WTC11 (cell line): Measurements from ENCODE around the gene ZNF232. TPM values are rescaled to one million over a fixed set of nuclear protein-coding genes. Genes with fewer than 3 reads are reported as not detected.
"Not testable (repeated sequence)": the region's sequence is repeated elsewhere in the genome, so short reads cannot be mapped to it uniquely, and the experiment has no call there.

ENCODE experiments used
- ATAC-seq: fragments of 200-7000 bp; cut with Tn5 transposase; 2 replicates; pipeline ENCODE4 v1.10.0; 2021; ENCODE audit warnings: mild to moderate bottlenecking, moderate library complexity
- CTCF ChIA-PET: fragments of 300-600 bp; sonication (Branson Sonifier 250); formaldehyde crosslinking; loops from one replicate; lab custom pipeline; 2021; ENCODE audit warnings: antibody characterized with exemption; lab: Charles Lee
- POLR2A ChIA-PET: fragments of 350-600 bp; sonication (Branson Sonifier 250); formaldehyde crosslinking; loops from one replicate; lab custom pipeline; 2021; ENCODE audit warnings: antibody characterized with exemption; lab: Charles Lee
- DNase-seq: peaks from one replicate; pipeline ENCODE4 v3.0.0; 2021; ENCODE audit warnings: low spot score
- H3K27ac Mint-ChIP-seq: 2 replicates; pipeline ENCODE4 v1.8.0; 2021; ENCODE audit warnings: mixed read lengths
- H3K27me3 Mint-ChIP-seq: 2 replicates; pipeline ENCODE4 v1.8.0; 2021; ENCODE audit warnings: low read depth, mild to moderate bottlenecking, moderate library complexity, mixed read lengths
- H3K36me3 Mint-ChIP-seq: 2 replicates; pipeline ENCODE4 v1.8.0; 2021; ENCODE audit warnings: mixed read lengths
- H3K4me1 Mint-ChIP-seq: 2 replicates; pipeline ENCODE4 v1.8.0; 2022; ENCODE audit warnings: mixed read lengths
- H3K4me3 Mint-ChIP-seq: 2 replicates; pipeline ENCODE4 v1.8.0; 2021; ENCODE audit warnings: mild to moderate bottlenecking, moderate library complexity, mixed read lengths
- H3K9me3 Mint-ChIP-seq: 2 replicates; pipeline ENCODE4 v1.8.0; 2021; ENCODE audit warnings: mixed read lengths
- CTCF ChIP-seq: fragments of 200-600 bp; IDR thresholded peaks from 2 replicates; pipeline ENCODE4 v1.8.0; 2022; ENCODE audit warnings: antibody characterized with exemption
- ETV6 ChIP-seq: sonication (generic); formaldehyde crosslinking; IDR thresholded peaks from 2 replicates; pipeline ENCODE4 v1.8.1; 2022; ENCODE audit warnings: mild to moderate bottlenecking, missing genetic modification reagents
- FOXJ3 ChIP-seq: sonication (generic); formaldehyde crosslinking; IDR thresholded peaks from 2 replicates; pipeline ENCODE4 v1.9.0; 2021; ENCODE audit warnings: missing genetic modification reagents, mild to moderate bottlenecking, borderline replicate concordance
- FOXP1 ChIP-seq: sonication (generic); formaldehyde crosslinking; IDR thresholded peaks from 2 replicates; pipeline ENCODE4 v1.8.0; 2022; ENCODE audit warnings: missing genetic modification reagents, mild to moderate bottlenecking, moderate library complexity, borderline replicate concordance
- GRHL2 ChIP-seq: fragments of 250-450 bp; sonication (Bioruptor Pico); IDR thresholded peaks from 2 replicates; pipeline ENCODE4 v1.8.0; 2022; ENCODE audit warnings: mild to moderate bottlenecking, moderate library complexity; ENCODE audit not compliant: insufficient replicate concordance, severe bottlenecking
- IRF2 ChIP-seq: sonication (generic); formaldehyde crosslinking; IDR thresholded peaks from 2 replicates; pipeline ENCODE4 v1.8.0; 2022; ENCODE audit warnings: low read depth, missing genetic modification reagents, borderline replicate concordance
- JAZF1 ChIP-seq: fragments of 250-450 bp; sonication (Bioruptor Pico); IDR thresholded peaks from 2 replicates; pipeline ENCODE4 v1.9.0; 2021; ENCODE audit warnings: moderate library complexity, mild to moderate bottlenecking, inconsistent platforms
- MAX ChIP-seq: sonication (generic); formaldehyde crosslinking; IDR thresholded peaks from 2 replicates; pipeline ENCODE4 v1.8.0; 2022; ENCODE audit warnings: mild to moderate bottlenecking, missing genetic modification reagents
- MLX ChIP-seq: sonication (generic); formaldehyde crosslinking; IDR thresholded peaks from 2 replicates; pipeline ENCODE4 v1.8.1; 2023; ENCODE audit warnings: mild to moderate bottlenecking, missing genetic modification reagents, moderate library complexity
- NFATC4 ChIP-seq: fragments of 250-450 bp; sonication (Bioruptor Pico); IDR thresholded peaks from 2 replicates; pipeline ENCODE4 v1.9.0; 2021; ENCODE audit warnings: mild to moderate bottlenecking
- NFYB ChIP-seq: sonication (generic); formaldehyde crosslinking; conservative IDR thresholded peaks from 2 replicates; pipeline ENCODE4 v1.8.0; 2022; ENCODE audit warnings: low read depth, missing genetic modification reagents
- NR1H2 ChIP-seq: sonication (generic); formaldehyde crosslinking; IDR thresholded peaks from 2 replicates; pipeline ENCODE4 v1.9.0; 2021; ENCODE audit warnings: mild to moderate bottlenecking, moderate library complexity, missing genetic modification reagents
- RELA ChIP-seq: sonication (generic); formaldehyde crosslinking; IDR thresholded peaks from 2 replicates; pipeline ENCODE4 v1.8.1; 2022; ENCODE audit warnings: missing genetic modification reagents, mild to moderate bottlenecking, borderline replicate concordance
- RORB ChIP-seq: fragments of 250-450 bp; sonication (Bioruptor Pico); IDR thresholded peaks from 2 replicates; pipeline ENCODE4 v1.9.0; 2021; ENCODE audit warnings: mild to moderate bottlenecking
- TP53 ChIP-seq: sonication (generic); formaldehyde crosslinking; IDR thresholded peaks from 2 replicates; pipeline ENCODE4 v1.8.1; 2023; ENCODE audit warnings: mild to moderate bottlenecking, missing genetic modification reagents
- ZNF219 ChIP-seq: sonication (generic); formaldehyde crosslinking; IDR thresholded peaks from 2 replicates; pipeline ENCODE4 v1.8.0; 2023; ENCODE audit warnings: missing genetic modification reagents, mild to moderate bottlenecking, borderline replicate concordance
- ZNF423 ChIP-seq: fragments of 250-450 bp; sonication (Bioruptor Pico); IDR thresholded peaks from 2 replicates; pipeline ENCODE4 v2.1.2; 2022; ENCODE audit warnings: mild to moderate bottlenecking, moderate library complexity
- ZSCAN18 ChIP-seq: fragments of 250-450 bp; sonication (Bioruptor Pico); IDR thresholded peaks from 2 replicates; pipeline ENCODE4 v2.1.2; 2022; ENCODE audit warnings: mild to moderate bottlenecking, moderate library complexity
- total RNA-seq: library from RNA; stranded (reverse); gene quantifications from 3 replicates; pipeline ENCODE4 v1.2.3, GENCODE V29; 2021

The ZNF232 gene
- total RNA-seq, 1 experiment from 2014 or later, result 21.7 TPM

GRCh38 chr17:5128905-5129535 is 17.3 kb upstream of the ZNF232 start (continued):
- no peak for TF ChIP-seq NFYB (CRISPR knock-in tag)
- no peak for TF ChIP-seq JAZF1 (CRISPR knock-in tag)
- no peak for TF ChIP-seq GRHL2
- TF ChIP-seq IRF2 (CRISPR knock-in tag), result no peak
- TF ChIP-seq MLX, result no peak
- no peak for TF ChIP-seq NR1H2
- no peak for TF ChIP-seq ZNF219 (CRISPR knock-in tag)
- no peak for TF ChIP-seq ZNF423 (CRISPR knock-in tag)
- no peak for TF ChIP-seq TP53
- no peak for TF ChIP-seq RELA

- H3K9me3 Mint-ChIP-seq, DNase-seq, POLR2A ChIA-PET, H3K4me3 Mint-ChIP-seq, H3K27me3 Mint-ChIP-seq, H3K4me1 Mint-ChIP-seq, ATAC-seq, H3K27ac Mint-ChIP-seq, CTCF ChIA-PET, H3K36me3 Mint-ChIP-seq: not testable (repeated sequence)
Observed at GRCh38 chr17:5128387-5128786, 16.7 kb upstream of the ZNF232 start.

- no peak for TF ChIP-seq CTCF
- TF ChIP-seq FOXP1 (CRISPR knock-in tag), result no peak
- TF ChIP-seq ETV6 (CRISPR knock-in tag), result no peak
- TF ChIP-seq FOXJ3 (CRISPR knock-in tag), result no peak
- TF ChIP-seq MAX (CRISPR knock-in tag), result no peak
- TF ChIP-seq RORB (CRISPR knock-in tag), result no peak
- no peak for TF ChIP-seq NFATC4 (CRISPR knock-in tag)
- no peak for TF ChIP-seq ZSCAN18 (CRISPR knock-in tag)
- TF ChIP-seq ZNF423 (CRISPR knock-in tag), result no peak
- TF ChIP-seq, all 79 proteins: peak for 0
- Mint-ChIP-seq H3K4me1 (no peaks in the 10 kb centered on the region), H3K36me3 (no peaks in the 10 kb centered on the region), H3K27me3 (peaks cover 10% of the 10 kb centered on the region), H3K27ac (no peak overlapping the region), H3K4me3 (no peak overlapping the region), H3K9me3 (no peaks in the 10 kb centered on the region)
- POLR2A ChIA-PET, result no interaction called here
- CTCF ChIA-PET, result no interaction called here
- no peak for DNase-seq
- ATAC-seq, result no peak
Observed at GRCh38 chr17:5127910-5128309, 16.2 kb upstream of the ZNF232 start.
